Measurements from ENCODE around the gene RFX8. TPM values are rescaled to one million over a fixed set of nuclear protein-coding genes. Genes with fewer than 3 reads are reported as not detected.

RFX8 gene
- polyA plus RNA-seq, 1 of the 3 experiments (the other 2 are of a cell fraction): 0.07 TPM

DNA sequence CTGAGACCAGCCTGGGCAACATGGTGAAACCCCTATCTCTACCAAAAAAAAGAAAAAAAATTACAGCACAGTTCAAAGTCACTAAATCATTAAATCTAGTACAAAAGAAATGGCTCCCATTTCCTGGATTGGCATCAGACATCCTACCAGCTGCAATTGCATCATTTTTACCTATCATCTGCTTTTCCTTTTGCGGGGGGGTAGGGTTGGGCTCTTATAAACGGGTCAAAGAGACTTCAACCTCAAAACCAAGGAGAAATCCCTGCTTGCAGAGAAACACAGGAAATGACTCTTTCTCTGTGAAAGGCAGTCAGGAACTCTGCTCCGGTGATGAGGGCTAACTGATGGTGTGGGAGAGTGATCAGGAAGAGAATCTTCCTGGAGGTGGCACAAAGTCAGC is 45.3 kb upstream of the RFX8 start:
- 27% methylated on average over 3 of the region's 3 CpGs for WGBS (ENCODE audit: low lambda C conversion rate)
- H2AFZ ChIP-seq (ENCODE audit: low read depth): peak overlapping the region; percentile 81
- H3K4me1 ChIP-seq (ENCODE audit: control insufficient read depth in 1 of 2, insufficient read depth in 2 of 2, low read depth in 1 of 2, low read length in 1 of 2): peaks cover 9 to 41% of the 10 kb centered on the region in 2 experiments; a peak in 3 of 4 replicates
- H3K9ac ChIP-seq: peak overlapping the region; percentile 15; the same call in 1 of the 2 replicates
- H3K27me3 ChIP-seq (ENCODE audit: insufficient read depth): no peaks in the 10 kb centered on the region
- H3F3A ChIP-seq (replicated peaks; ENCODE audit: insufficient read depth): peaks cover 30% of the 10 kb centered on the region
- no peak overlapping the region for H3K4me2 ChIP-seq
- CTCF ChIA-PET: interaction anchor here (0.8 to 3.8 kb wide), 3 partner anchors 310 to 720 kb away, joined by 3 to 21 read pairs (median 3); no protein-coding TSS in a partner anchor
- POLR2A ChIA-PET: no interaction called here
- no peaks in the 10 kb centered on the region for H3K79me2 ChIP-seq (ENCODE audit: insufficient read depth)
- no peak for DNase-seq
- H3K27ac ChIP-seq (ENCODE audit: low read depth in 2 of 2, low read length in 1 of 2): peak overlapping the region in 1 of 2 experiments; percentile 96; a peak in 2 of 4 replicates
- TF ChIP-seq TCF12 (IDR thresholded peaks at IDR 0.05) (peak; percentile 33; the same call in 1 of the 2 replicates), FOSL2 (IDR thresholded peaks at IDR 0.05; ENCODE audit: borderline replicate concordance, low read depth) (peak; percentile 29; the same call in 1 of the 2 replicates), NRF1 (IDR thresholded peaks at IDR 0.05; ENCODE audit: low read depth, low read length) (no peak)
- TF ChIP-seq, protein P1, sequence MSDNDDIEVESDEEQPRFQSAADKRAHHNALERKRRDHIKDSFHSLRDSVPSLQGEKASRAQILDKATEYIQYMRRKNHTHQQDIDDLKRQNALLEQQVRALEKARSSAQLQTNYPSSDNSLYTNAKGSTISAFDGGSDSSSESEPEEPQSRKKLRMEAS (IDR thresholded peaks at IDR 0.05; ENCODE audit: low read depth): no peak
- H3K36me3 ChIP-seq (replicated peaks in 1 of 2; ENCODE audit: control insufficient read depth in 1 of 2, insufficient read depth in 2 of 2, low read length in 1 of 2): no peaks in the 10 kb centered on the region
- H3K9me2 ChIP-seq: no peaks in the 10 kb centered on the region
- H4K20me1 ChIP-seq (ENCODE audit: insufficient read depth): no peaks in the 10 kb centered on the region
- H3K4me3 ChIP-seq (ENCODE audit: low read depth in 2 of 2, low read length in 1 of 2): no peak overlapping the region
- no peaks in the 10 kb centered on the region for H3K9me3 ChIP-seq

DNA sequence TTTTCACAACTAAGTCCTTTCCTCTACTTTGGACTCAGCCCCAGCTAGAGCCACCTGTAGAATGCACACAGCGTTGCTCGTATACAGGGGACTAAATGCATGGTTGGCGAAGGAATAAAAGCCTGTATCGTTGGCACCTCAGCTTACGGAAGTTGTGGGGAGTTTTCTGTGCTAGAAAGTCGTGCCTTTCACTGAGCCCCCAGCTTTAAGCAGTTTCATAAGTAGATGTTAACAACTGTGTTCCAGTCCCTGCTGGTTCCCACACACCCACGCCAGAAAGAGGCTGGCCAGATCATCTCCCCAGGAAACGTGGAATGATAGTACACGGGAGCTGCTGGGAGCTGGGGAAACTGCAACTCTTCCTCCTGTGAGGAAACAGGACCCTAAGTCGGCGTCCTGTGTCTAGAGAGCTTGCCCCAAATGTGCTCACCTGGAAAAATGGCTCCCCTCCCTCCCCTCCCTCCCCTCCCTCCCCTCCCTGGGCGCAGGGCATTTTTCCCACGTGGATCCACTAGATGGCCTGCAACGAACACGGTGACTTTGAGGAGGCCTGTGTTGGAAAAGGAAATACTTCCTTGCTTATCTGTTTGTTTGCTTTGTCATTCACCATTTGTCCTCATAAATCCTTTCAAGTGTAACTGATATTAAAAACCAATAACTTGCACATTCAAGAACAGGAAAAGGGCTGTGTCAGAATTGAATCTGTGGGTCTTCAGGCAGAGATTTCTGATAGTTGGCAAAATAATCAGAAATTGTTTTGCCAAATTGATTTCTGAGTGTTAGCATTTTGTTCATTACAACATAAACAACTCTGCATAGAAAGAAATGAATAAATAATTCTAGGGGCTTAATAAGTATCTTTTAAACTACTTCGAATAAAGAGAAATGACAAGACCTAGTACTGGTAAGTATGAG is 43.9 kb upstream of the RFX8 start:
- H3K79me2 ChIP-seq (ENCODE audit: insufficient read depth): no peaks in the 10 kb centered on the region
- no peak overlapping the region; the same call in 1 of the 2 replicates for H2AFZ ChIP-seq (ENCODE audit: low read depth)
- peak overlapping the region; percentile 58 for H3K4me2 ChIP-seq
- H3K9me2 ChIP-seq: no peaks in the 10 kb centered on the region
- peak; percentile 59 for DNase-seq
- H3K27ac ChIP-seq (ENCODE audit: low read depth in 2 of 2, low read length in 1 of 2): peak overlapping the region in 1 of 2 experiments; percentile 96; a peak in 2 of 4 replicates
- H3K36me3 ChIP-seq (replicated peaks in 1 of 2; ENCODE audit: control insufficient read depth in 1 of 2, insufficient read depth in 2 of 2, low read length in 1 of 2): no peaks in the 10 kb centered on the region
- H3K4me1 ChIP-seq (ENCODE audit: control insufficient read depth in 1 of 2, insufficient read depth in 2 of 2, low read depth in 1 of 2, low read length in 1 of 2): peaks cover 9 to 43% of the 10 kb centered on the region in 2 experiments; a peak in 3 of 4 replicates
- H4K20me1 ChIP-seq (ENCODE audit: insufficient read depth): no peaks in the 10 kb centered on the region
- H3K27me3 ChIP-seq (ENCODE audit: insufficient read depth): no peaks in the 10 kb centered on the region
- H3K9ac ChIP-seq: peak overlapping the region; percentile 41; the same call in 1 of the 2 replicates
- WGBS (ENCODE audit: low lambda C conversion rate): 48% methylated on average over 11 of the region's 16 CpGs
- CTCF ChIA-PET: interaction anchor here (0.6 to 3.8 kb wide), 12 partner anchors 10 to 722 kb away, joined by 3 to 21 read pairs (median 4); no protein-coding TSS in a partner anchor
- H3F3A ChIP-seq (replicated peaks; ENCODE audit: insufficient read depth): peaks cover 31% of the 10 kb centered on the region
- H3K4me3 ChIP-seq (ENCODE audit: low read depth in 2 of 2, low read length in 1 of 2): no peak overlapping the region
- no peaks in the 10 kb centered on the region for H3K9me3 ChIP-seq
- POLR2A ChIA-PET: no interaction called here
- TF ChIP-seq NFIC (IDR thresholded peaks at IDR 0.05; ENCODE audit: borderline replicate concordance) (no peak), POLR2AphosphoS5 (IDR thresholded peaks at IDR 0.05; ENCODE audit: low read depth, low read length) (no peak), RCOR1 (IDR thresholded peaks at IDR 0.05; ENCODE audit: low read length) (no peak), SIN3A (IDR thresholded peaks at IDR 0.05; ENCODE audit: borderline replicate concordance, low read depth, low read length) (no peak), RAD21 (IDR thresholded peaks at IDR 0.05; ENCODE audit: low read length) (peak; percentile 78), NRF1 (IDR thresholded peaks at IDR 0.05; ENCODE audit: low read depth, low read length) (no peak), FOXJ3 (CRISPR knock-in tag; IDR thresholded peaks at IDR 0.05) (no peak), TAF1 (IDR thresholded peaks at IDR 0.05; ENCODE audit: borderline replicate concordance, low read depth, low read length) (no peak), EP300 (IDR thresholded peaks at IDR 0.05; ENCODE audit: borderline replicate concordance in 1 of 2, low read depth in 1 of 2, low read length in 1 of 2) (peak in 1 of 2 experiments; percentile 22; a peak in 1 of 4 replicates), RFX5 (IDR thresholded peaks at IDR 0.05; ENCODE audit: low read length) (no peak), YY1 (IDR thresholded peaks at IDR 0.05; ENCODE audit: low read depth) (no peak), MEF2A (IDR thresholded peaks at IDR 0.05; ENCODE audit: borderline replicate concordance, low read depth) (no peak), GABPA (IDR thresholded peaks at IDR 0.05; ENCODE audit: low read depth) (no peak)
- TF ChIP-seq, protein P2, sequence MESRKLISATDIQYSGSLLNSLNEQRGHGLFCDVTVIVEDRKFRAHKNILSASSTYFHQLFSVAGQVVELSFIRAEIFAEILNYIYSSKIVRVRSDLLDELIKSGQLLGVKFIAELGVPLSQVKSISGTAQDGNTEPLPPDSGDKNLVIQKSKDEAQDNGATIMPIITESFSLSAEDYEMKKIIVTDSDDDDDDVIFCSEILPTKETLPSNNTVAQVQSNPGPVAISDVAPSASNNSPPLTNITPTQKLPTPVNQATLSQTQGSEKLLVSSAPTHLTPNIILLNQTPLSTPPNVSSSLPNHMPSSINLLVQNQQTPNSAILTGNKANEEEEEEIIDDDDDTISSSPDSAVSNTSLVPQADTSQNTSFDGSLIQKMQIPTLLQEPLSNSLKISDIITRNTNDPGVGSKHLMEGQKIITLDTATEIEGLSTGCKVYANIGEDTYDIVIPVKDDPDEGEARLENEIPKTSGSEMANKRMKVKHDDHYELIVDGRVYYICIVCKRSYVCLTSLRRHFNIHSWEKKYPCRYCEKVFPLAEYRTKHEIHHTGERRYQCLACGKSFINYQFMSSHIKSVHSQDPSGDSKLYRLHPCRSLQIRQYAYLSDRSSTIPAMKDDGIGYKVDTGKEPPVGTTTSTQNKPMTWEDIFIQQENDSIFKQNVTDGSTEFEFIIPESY (IDR thresholded peaks at IDR 0.05; ENCODE audit: borderline replicate concordance, low read depth): no peak
- TF ChIP-seq, protein P3, sequence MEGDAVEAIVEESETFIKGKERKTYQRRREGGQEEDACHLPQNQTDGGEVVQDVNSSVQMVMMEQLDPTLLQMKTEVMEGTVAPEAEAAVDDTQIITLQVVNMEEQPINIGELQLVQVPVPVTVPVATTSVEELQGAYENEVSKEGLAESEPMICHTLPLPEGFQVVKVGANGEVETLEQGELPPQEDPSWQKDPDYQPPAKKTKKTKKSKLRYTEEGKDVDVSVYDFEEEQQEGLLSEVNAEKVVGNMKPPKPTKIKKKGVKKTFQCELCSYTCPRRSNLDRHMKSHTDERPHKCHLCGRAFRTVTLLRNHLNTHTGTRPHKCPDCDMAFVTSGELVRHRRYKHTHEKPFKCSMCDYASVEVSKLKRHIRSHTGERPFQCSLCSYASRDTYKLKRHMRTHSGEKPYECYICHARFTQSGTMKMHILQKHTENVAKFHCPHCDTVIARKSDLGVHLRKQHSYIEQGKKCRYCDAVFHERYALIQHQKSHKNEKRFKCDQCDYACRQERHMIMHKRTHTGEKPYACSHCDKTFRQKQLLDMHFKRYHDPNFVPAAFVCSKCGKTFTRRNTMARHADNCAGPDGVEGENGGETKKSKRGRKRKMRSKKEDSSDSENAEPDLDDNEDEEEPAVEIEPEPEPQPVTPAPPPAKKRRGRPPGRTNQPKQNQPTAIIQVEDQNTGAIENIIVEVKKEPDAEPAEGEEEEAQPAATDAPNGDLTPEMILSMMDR (IDR thresholded peaks at IDR 0.05): peak; percentile 46
- TF ChIP-seq, protein P4, sequence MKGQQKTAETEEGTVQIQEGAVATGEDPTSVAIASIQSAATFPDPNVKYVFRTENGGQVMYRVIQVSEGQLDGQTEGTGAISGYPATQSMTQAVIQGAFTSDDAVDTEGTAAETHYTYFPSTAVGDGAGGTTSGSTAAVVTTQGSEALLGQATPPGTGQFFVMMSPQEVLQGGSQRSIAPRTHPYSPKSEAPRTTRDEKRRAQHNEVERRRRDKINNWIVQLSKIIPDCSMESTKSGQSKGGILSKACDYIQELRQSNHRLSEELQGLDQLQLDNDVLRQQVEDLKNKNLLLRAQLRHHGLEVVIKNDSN (IDR thresholded peaks at IDR 0.05; ENCODE audit: borderline replicate concordance, low read depth): no peak

All from SK-N-SH (cell line).